T-cell (primary cell): ENCODE measurements around the gene KRT71. TPM values are rescaled to one million over a fixed set of nuclear protein-coding genes. Genes with fewer than 3 reads are reported as not detected.
A peak's percentile ranks its signal among the peaks of the same experiment; 100 is the strongest.

Experiments
- ATAC-seq, 4 experiments: fragments of 200-7000 bp in 3 of 4; fragments of 150-1000 bp in 1 of 4; cut with Tn5 transposase; replicated peaks in 1 of 4; 1 replicate in 3 of 4; 2 replicates in 1 of 4; pipeline ENCODE4 v1.10.0; 2021; ENCODE audit warnings: moderate library complexity in 3 of 4, mild to moderate bottlenecking in 2 of 4, moderate number of reproducible peaks in 1 of 4
- CTCF ChIA-PET, 2 donors: fragments of 300-600 bp; sonication (Branson Sonifier 250); formaldehyde crosslinking; loops; one replicate each; lab custom pipeline; 2022; ENCODE audit warnings: antibody characterized with exemption in 2 of 2; lab: Charles Lee
- POLR2A ChIA-PET, 2 donors: fragments of 300-600 bp; sonication (Branson Sonifier 250); formaldehyde crosslinking; loops; one replicate each; lab custom pipeline; 2022; ENCODE audit warnings: antibody characterized with exemption in 2 of 2; lab: Charles Lee
- DNase-seq, 35 experiments: peaks; one replicate each; pipeline versions ENCODE4 v3.0.0 to v3.0.0-alpha.2; 2013 to 2023
- H3K27ac ChIP-seq: one replicate; pipeline ENCODE4 v1.5.1; 2013; ENCODE audit warnings: low read length
- H3K27me3 ChIP-seq, 2 experiments: replicated peaks in 1 of 2; 1 replicate in 1 of 2; 2 replicates in 1 of 2; pipeline versions ENCODE4 v1.6.1 to v1.7.0; 2013; ENCODE audit warnings: low read length in 1 of 2, mixed read lengths in 1 of 2; ENCODE audit not compliant: control insufficient read depth in 2 of 2, insufficient read depth in 2 of 2; ENCODE audit errors: extremely low read depth in 1 of 2
- H3K36me3 ChIP-seq, 2 donors: 1 replicate in 1 of 2; 2 replicates in 1 of 2; pipeline versions ENCODE4 v1.6.1 to v1.7.0; 2013; ENCODE audit warnings: low read length in 1 of 2; ENCODE audit not compliant: control insufficient read depth in 2 of 2, insufficient read depth in 1 of 2; ENCODE audit errors: extremely low read depth in 1 of 2
- H3K4me1 ChIP-seq, 2 experiments: 1 replicate in 1 of 2; 2 replicates in 1 of 2; pipeline versions ENCODE4 v1.6.1 to v1.7.0; 2013; ENCODE audit warnings: low read length in 2 of 2, mixed read lengths in 1 of 2; ENCODE audit not compliant: insufficient read depth in 2 of 2, control insufficient read depth in 1 of 2; ENCODE audit errors: extremely low read depth in 1 of 2
- H3K4me3 ChIP-seq, 2 donors: 1 replicate in 1 of 2; 2 replicates in 1 of 2; pipeline versions ENCODE4 v1.5.1 to v1.7.0; 2013; ENCODE audit warnings: mild to moderate bottlenecking in 2 of 2, low read length in 1 of 2, moderate library complexity in 1 of 2; ENCODE audit not compliant: control insufficient read depth in 1 of 2; ENCODE audit errors: extremely low read depth in 1 of 2
- H3K9me3 ChIP-seq: 2 replicates; pipeline ENCODE4 v1.7.0; 2013
- H3K27ac Mint-ChIP-seq, 2 donors: one replicate each; pipeline ENCODE4 v1.8.0; 2020 to 2021; ENCODE audit warnings: mild to moderate bottlenecking in 2 of 2, mixed read lengths in 2 of 2
- H3K27me3 Mint-ChIP-seq, 2 donors: one replicate each; pipeline ENCODE4 v1.8.0; 2021 to 2022; ENCODE audit warnings: mixed read lengths in 2 of 2
- H3K36me3 Mint-ChIP-seq: one replicate; pipeline ENCODE4 v1.8.0; 2021; ENCODE audit warnings: mixed read lengths
- H3K4me1 Mint-ChIP-seq, 3 donors: one replicate each; pipeline ENCODE4 v1.8.0; 2020 to 2022; ENCODE audit warnings: mixed read lengths in 3 of 3, mild to moderate bottlenecking in 1 of 3
- H3K4me3 Mint-ChIP-seq, 3 donors: one replicate each; pipeline ENCODE4 v1.8.0; 2020 to 2022; ENCODE audit warnings: mild to moderate bottlenecking in 3 of 3, mixed read lengths in 3 of 3, moderate library complexity in 3 of 3
- H3K9me3 Mint-ChIP-seq, 3 donors: one replicate each; pipeline ENCODE4 v1.8.0; 2020 to 2022; ENCODE audit warnings: mixed read lengths in 3 of 3
- whole genome bisulfite sequencing: methylation state at CpG from one replicate; pipeline ENCODE4 v1.1.5; 2013; ENCODE audit warnings: missing lambda C conversion rate; ENCODE audit not compliant: insufficient coverage; 5-methylcytosine and 5-hydroxymethylcytosine counted together
- total RNA-seq, 35 experiments: library from RNA in 6 of 35; stranded (reverse) in 6 of 35; fragments of 120-200 nt in 1 of 35; gene quantifications; one replicate each; pipeline versions ENCODE4 v1.2.1 to v1.2.4 and lab custom pipeline; 2013 to 2026

Gene KRT71
- total RNA-seq, 5 donors from 2014 or later (not counting 1 experiment from before 2014, with no cell fraction given), result not detected

- no peaks in the 10 kb centered on the region for H3K36me3 Mint-ChIP-seq
- ATAC-seq (no peak), DNase-seq (peak in 1 of 35 experiments; percentile 1)
- POLR2A ChIA-PET, result interaction anchor here in 1 of 2 donors (1.0 kb wide), 1 partner anchor 297 kb away, joined by 19 read pairs; no protein-coding TSS in a partner anchor
- Histone ChIP-seq H3K9me3 (no peaks in the 10 kb centered on the region), H3K4me3 (no peak overlapping the region), H3K4me1 (peaks cover 19 to 32% of the 10 kb centered on the region in 2 experiments), H3K36me3 (no peaks in the 10 kb centered on the region), H3K27ac (no peak overlapping the region), H3K27me3 (peaks cover 0 to 9% of the 10 kb centered on the region in 2 experiments)
- peak overlapping the region; percentile 23 to 36 for H3K27ac Mint-ChIP-seq
- CTCF ChIA-PET, result interaction anchor here (0.6 to 4.8 kb wide), 6 partner anchors 20 to 299 kb away, joined by 3 to 45 read pairs (median 7); no protein-coding TSS in a partner anchor
- H3K4me3 Mint-ChIP-seq, result no peak overlapping the region
- no peaks in the 10 kb centered on the region for H3K9me3 Mint-ChIP-seq
- WGBS, result no CpG with 5 or more reads among the region's 1 CpG
- peaks cover 37 to 45% (median 45%) of the 10 kb centered on the region in 3 donors for H3K4me1 Mint-ChIP-seq
- peaks cover 0 to 3% of the 10 kb centered on the region in 2 donors for H3K27me3 Mint-ChIP-seq
These were observed 27.6 kb upstream of the KRT71 start for GRCh38 chr12:52580496-52580895.

GRCh38 chr12:52579468-52580465 lies 26.8 kb upstream of the KRT71 start:
- POLR2A ChIA-PET, result interaction anchor here (0.7 to 1.0 kb wide), 2 partner anchors 295 to 297 kb away, joined by 5 to 19 read pairs; no protein-coding TSS in a partner anchor
- H3K4me3 ChIP-seq, result no peak overlapping the region
- CTCF ChIA-PET, result interaction anchor here (0.6 to 4.8 kb wide), 5 partner anchors 19 to 299 kb away, joined by 3 to 45 read pairs (median 8); no protein-coding TSS in a partner anchor
- Mint-ChIP-seq H3K4me1 (peaks cover 30 to 38% (median 38%) of the 10 kb centered on the region in 3 donors), H3K27me3 (peaks cover 0 to 3% of the 10 kb centered on the region in 2 donors), H3K27ac (peak overlapping the region; percentile 23 to 55), H3K9me3 (no peaks in the 10 kb centered on the region), H3K4me3 (no peak overlapping the region), H3K36me3 (no peaks in the 10 kb centered on the region)
- H3K4me1 ChIP-seq, result peaks cover 12 to 32% of the 10 kb centered on the region in 2 experiments
- 80% methylated on average over 3 of the region's 10 CpGs for WGBS
- DNase-seq (peak in 2 of 35 experiments; percentile 22 to 26), ATAC-seq (peak in 1 of 4 experiments; percentile 48)
- no peaks in the 10 kb centered on the region for H3K36me3 ChIP-seq
- no peaks in the 10 kb centered on the region for H3K9me3 ChIP-seq
- no peak overlapping the region for H3K27ac ChIP-seq
- peaks cover 0 to 14% of the 10 kb centered on the region in 2 experiments for H3K27me3 ChIP-seq

GRCh38 chr12:52578469-52578868 lies 25.5 kb upstream of the KRT71 start:
- H3K36me3 Mint-ChIP-seq, result no peaks in the 10 kb centered on the region
- Histone ChIP-seq H3K4me3 (no peak overlapping the region), H3K9me3 (no peaks in the 10 kb centered on the region), H3K4me1 (peaks cover 10 to 32% of the 10 kb centered on the region in 2 experiments), H3K36me3 (no peaks in the 10 kb centered on the region), H3K27ac (no peak overlapping the region), H3K27me3 (peaks cover 0 to 17% of the 10 kb centered on the region in 2 experiments)
- ChIA-PET POLR2A (interaction anchor here (0.6 kb wide), 2 partner anchors 54 to 209 kb away, joined by 4 to 5 read pairs; no protein-coding TSS in a partner anchor), CTCF (interaction anchor here (0.6 to 0.8 kb wide), 7 partner anchors 84 to 421 kb away, joined by 3 to 15 read pairs (median 3); no protein-coding TSS in a partner anchor)
- H3K9me3 Mint-ChIP-seq, result no peaks in the 10 kb centered on the region
- 100% methylated on average over 1 of the region's 3 CpGs for WGBS
- peaks cover 24 to 27% (median 26%) of the 10 kb centered on the region in 3 donors for H3K4me1 Mint-ChIP-seq
- DNase-seq (no peak), ATAC-seq (no peak)
- peaks cover 0 to 3% of the 10 kb centered on the region in 2 donors for H3K27me3 Mint-ChIP-seq
- H3K4me3 Mint-ChIP-seq, result no peak overlapping the region
- no peak overlapping the region for H3K27ac Mint-ChIP-seq

GRCh38 chr12:52577316-52577715 lies 24.4 kb upstream of the KRT71 start:
- 82% methylated on average over 4 of the region's 8 CpGs for WGBS
- no peaks in the 10 kb centered on the region for H3K9me3 ChIP-seq
- Mint-ChIP-seq H3K9me3 (no peaks in the 10 kb centered on the region), H3K36me3 (no peaks in the 10 kb centered on the region), H3K4me3 (no peak overlapping the region), H3K27ac (no peak overlapping the region), H3K4me1 (peaks cover 14 to 22% (median 17%) of the 10 kb centered on the region in 3 donors), H3K27me3 (peaks cover 5% of the 10 kb centered on the region in 2 donors)
- no peak overlapping the region for H3K27ac ChIP-seq
- no peaks in the 10 kb centered on the region for H3K36me3 ChIP-seq
- ChIA-PET CTCF (interaction anchor here in 1 of 2 donors (0.6 kb wide), 2 partner anchors 227 to 303 kb away, joined by 5 to 9 read pairs; no protein-coding TSS in a partner anchor), POLR2A (interaction anchor here in 1 of 2 donors (0.5 kb wide), 1 partner anchor 360 kb away, joined by 5 read pairs; no protein-coding TSS in a partner anchor)
- ATAC-seq, result no peak
- no peak overlapping the region for H3K4me3 ChIP-seq
- H3K4me1 ChIP-seq, result peaks cover 8 to 21% of the 10 kb centered on the region in 2 experiments
- H3K27me3 ChIP-seq, result peaks cover 0 to 17% of the 10 kb centered on the region in 2 experiments
- no peak for DNase-seq

GRCh38 chr12:52575948-52576347 lies 23.0 kb upstream of the KRT71 start:
- WGBS, result 63% methylated on average over 1 of the region's 3 CpGs
- Mint-ChIP-seq H3K27me3 (peaks cover 5% of the 10 kb centered on the region in 2 donors), H3K9me3 (no peaks in the 10 kb centered on the region), H3K36me3 (no peaks in the 10 kb centered on the region), H3K27ac (no peak overlapping the region), H3K4me3 (no peak overlapping the region), H3K4me1 (peaks cover 11 to 21% (median 16%) of the 10 kb centered on the region in 3 donors)
- ChIA-PET POLR2A (no interaction called here), CTCF (no interaction called here)
- H3K4me1 ChIP-seq, result peaks cover 7 to 20% of the 10 kb centered on the region in 2 experiments
- H3K27me3 ChIP-seq, result peaks cover 0 to 21% of the 10 kb centered on the region in 2 experiments
- no peaks in the 10 kb centered on the region for H3K9me3 ChIP-seq
- DNase-seq, result no peak
- no peak overlapping the region for H3K27ac ChIP-seq
- H3K36me3 ChIP-seq, result no peaks in the 10 kb centered on the region
- H3K4me3 ChIP-seq, result no peak overlapping the region
- no peak for ATAC-seq
